HepG2 (cell line): ENCODE results near the gene PNPLA1.
A peak's percentile ranks its signal among the peaks of the same experiment; 100 is the strongest.

Source experiments
- CTCF ChIP-seq: sonication (generic); formaldehyde crosslinking; IDR thresholded peaks from 2 replicates; pipeline ENCODE4 v1.5.0; 2020; ENCODE audit warnings: mild to moderate bottlenecking, missing genetic modification reagents, moderate library complexity
- MED1 ChIP-seq: sonication (generic); formaldehyde crosslinking; IDR thresholded peaks from 2 replicates; pipeline ENCODE4 v1.4.0; 2020; ENCODE audit warnings: missing genetic modification reagents
- POLR2A ChIP-seq, 2 experiments: IDR thresholded peaks; 2 replicates each; pipeline ENCODE4 v1.6.1; 2011; ENCODE audit warnings: low read depth in 2 of 2, low read length in 2 of 2, mild to moderate bottlenecking in 1 of 2, moderate library complexity in 1 of 2; ENCODE audit not compliant: insufficient read depth in 1 of 2
- POLR2AphosphoS5 ChIP-seq: IDR thresholded peaks from 2 replicates; pipeline ENCODE4 v1.6.1; 2012; ENCODE audit warnings: low read depth, low read length
- RFX1 ChIP-seq: fragments of 450-650 bp; IDR thresholded peaks from 2 replicates; pipeline ENCODE4 v1.6.1; 2017
- ZFP36 ChIP-seq: fragments of 150-350 bp; IDR thresholded peaks from 2 replicates; pipeline ENCODE4 v1.6.1; 2018; ENCODE audit warnings: borderline replicate concordance, low read length, low read depth; ENCODE audit not compliant: partially characterized antibody
- ZNF552 ChIP-seq: sonication (generic); formaldehyde crosslinking; IDR thresholded peaks from 2 replicates; pipeline ENCODE4 v1.9.0; 2022; ENCODE audit warnings: missing genetic modification reagents, mild to moderate bottlenecking, borderline replicate concordance
- ZNF629 ChIP-seq: sonication (generic); formaldehyde crosslinking; conservative IDR thresholded peaks from 2 replicates; pipeline ENCODE4 v1.5.0; 2020; ENCODE audit warnings: missing genetic modification reagents

DNA sequence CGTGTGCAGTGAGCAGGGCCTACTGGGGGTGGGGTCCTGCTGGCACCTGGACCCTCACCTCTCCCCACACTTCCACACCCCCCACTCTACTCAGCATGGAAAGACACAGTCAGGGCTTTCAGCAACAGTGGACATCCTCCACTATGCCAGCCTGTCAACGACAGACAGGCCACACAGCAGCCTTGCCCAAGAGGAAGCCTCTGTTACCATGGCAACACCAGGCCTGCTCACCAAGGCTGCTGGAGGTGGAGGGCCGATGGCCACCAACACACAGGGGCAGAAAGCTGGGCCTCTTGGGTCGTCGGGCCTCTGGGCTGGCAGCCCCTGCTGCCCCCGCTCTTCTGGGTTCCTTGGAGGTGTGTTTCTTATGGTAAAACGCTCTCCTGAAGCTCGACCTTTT lies 53.2 kb downstream of the PNPLA1 start:
- TF ChIP-seq ZNF552 (CRISPR knock-in tag) (no peak), ZFP36 (no peak), CTCF (no peak), MED1 (CRISPR knock-in tag) (no peak), ZNF629 (CRISPR knock-in tag) (no peak), POLR2AphosphoS5 (no peak), RFX1 (peak; percentile 75), POLR2A (IDR thresholded peaks at IDR 0.05; ENCODE audit: insufficient read depth in 1 of 2, low read depth in 2 of 2, low read length in 2 of 2) (no peak)
